GM18873 (cell line): Measurements from ENCODE around the gene C4BPB.

Experiments
- ATAC-seq: cut with Tn5 transposase; IDR thresholded peaks from one replicate; pipeline ENCODE4 v1.9.1; 2021; ENCODE audit warnings: mild to moderate bottlenecking, moderate library complexity, moderate number of reproducible peaks; ENCODE audit not compliant: unreplicated experiment, low FRiP score

The C4BPB gene

GRCh38 chr1:207130252-207131036 is 41.8 kb downstream of the C4BPB start:
- no peak for ATAC-seq

GRCh38 chr1:207131163-207131562 is 42.5 kb downstream of the C4BPB start:
- ATAC-seq, result no peak

GRCh38 chr1:207134581-207134980 is 45.9 kb downstream of the C4BPB start:
- no peak for ATAC-seq

GRCh38 chr1:207139616-207140015 is 51.0 kb downstream of the C4BPB start:
- no peak for ATAC-seq

- no peak for ATAC-seq
Observed at GRCh38 chr1:207140536-207140935, 51.9 kb downstream of the C4BPB start.

- ATAC-seq, result no peak
Observed at GRCh38 chr1:207145401-207146058, 56.9 kb downstream of the C4BPB start.
